H1 (cell line): Measurements from ENCODE around the gene INHBB. TPM values are rescaled to one million over a fixed set of nuclear protein-coding genes. Genes with fewer than 3 reads are reported as not detected.

Experiments used
- HDAC2 ChIP-seq, 2 experiments: fragments of 300-600 bp in 1 of 2; sonication (generic) in 1 of 2; IDR thresholded peaks; 2 replicates each; pipeline ENCODE4 v1.6.1; 2011 to 2012; ENCODE audit warnings: low read depth in 2 of 2, low read length in 2 of 2, mild to moderate bottlenecking in 2 of 2, moderate library complexity in 2 of 2, borderline replicate concordance in 1 of 2, inconsistent platforms in 1 of 2
- SUZ12 ChIP-seq: fragments of 200-600 bp; sonication (generic); IDR thresholded peaks from 2 replicates; pipeline ENCODE4 v1.6.1; 2012; ENCODE audit warnings: mild to moderate bottlenecking, inconsistent platforms, low read length, moderate library complexity, mixed read lengths
- polyA plus RNA-seq, 7 experiments: library from polyadenylated mRNA; depleted of rRNA in 3 of 7; stranded (reverse) in 5 of 7; unstranded in 2 of 7; fragments of >200 nt in 5 of 7; fragments of 200-250 nt in 2 of 7; gene quantifications; 1 replicate in 5 of 7; 2 replicates in 1 of 7; 4 replicates in 1 of 7; pipeline versions ENCODE4 v1.2.1 to v1.2.3, GENCODE V29; 2011 to 2013; ENCODE audit warnings: missing spikeins in 2 of 7, mixed read lengths in 2 of 7
- total RNA-seq: library from RNA; stranded (reverse); fragmentation: NEBNext Ultra II Directional; extraction: Animal tissue kit (Norgen Biotek cat#: 25700); gene quantifications from 2 replicates; pipeline ENCODE4 v1.2.1, GENCODE V29; 2021
- TF ChIP-seq, protein P1 (sequence below): IDR thresholded peaks from 2 replicates; pipeline ENCODE4 v1.6.1; 2012; ENCODE audit warnings: inconsistent platforms
- TF ChIP-seq, protein P2 (sequence below): IDR thresholded peaks from 2 replicates; pipeline ENCODE4 v1.6.1; 2011; ENCODE audit warnings: low read length, improper control_type of control experiment

INHBB gene
- total and polyA plus RNA-seq, 2 of the 8 experiments (the other 6 are each of a cell fraction or from before 2014, with no cell fraction given), result 0.30 to 0.32 TPM

DNA sequence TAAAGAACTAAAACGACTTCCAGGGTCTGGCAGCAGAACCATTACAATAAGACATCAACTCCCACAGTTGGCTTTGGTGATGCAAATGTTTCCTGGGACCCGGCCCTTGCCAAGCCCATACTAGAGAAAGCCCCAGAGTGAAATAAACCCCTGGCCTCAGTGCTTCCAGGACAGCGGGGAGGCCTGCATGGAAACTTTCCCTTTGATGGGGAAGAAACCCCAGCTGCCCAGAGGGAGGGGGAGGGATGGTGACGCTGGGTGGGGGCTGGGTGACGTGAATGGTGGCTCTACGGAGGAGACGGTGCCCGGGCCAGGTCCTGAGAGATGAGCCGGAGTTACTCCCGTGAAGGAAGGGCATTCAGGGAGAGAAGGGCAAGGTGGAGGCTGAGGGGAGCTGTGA is 27.5 kb downstream of the INHBB start (continued):
- TF ChIP-seq HDAC2 (IDR thresholded peaks at IDR 0.05; ENCODE audit: borderline replicate concordance in 1 of 2, low read depth in 2 of 2, low read length in 2 of 2), result peak in 1 of 2 experiments; percentile 76; a peak in 1 of 4 replicates
- 0 out of 2 replicates have a peak, but pooled peaks have one; percentile 17 for TF ChIP-seq SUZ12
- TF ChIP-seq, protein P1, sequence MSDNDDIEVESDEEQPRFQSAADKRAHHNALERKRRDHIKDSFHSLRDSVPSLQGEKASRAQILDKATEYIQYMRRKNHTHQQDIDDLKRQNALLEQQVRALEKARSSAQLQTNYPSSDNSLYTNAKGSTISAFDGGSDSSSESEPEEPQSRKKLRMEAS, result 0 out of 2 replicates have a peak, but pooled peaks have one; percentile 14
- TF ChIP-seq, protein P2, sequence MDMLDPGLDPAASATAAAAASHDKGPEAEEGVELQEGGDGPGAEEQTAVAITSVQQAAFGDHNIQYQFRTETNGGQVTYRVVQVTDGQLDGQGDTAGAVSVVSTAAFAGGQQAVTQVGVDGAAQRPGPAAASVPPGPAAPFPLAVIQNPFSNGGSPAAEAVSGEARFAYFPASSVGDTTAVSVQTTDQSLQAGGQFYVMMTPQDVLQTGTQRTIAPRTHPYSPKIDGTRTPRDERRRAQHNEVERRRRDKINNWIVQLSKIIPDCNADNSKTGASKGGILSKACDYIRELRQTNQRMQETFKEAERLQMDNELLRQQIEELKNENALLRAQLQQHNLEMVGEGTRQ, result no peak
